Measurements from ENCODE around the gene HECW1.
"Not testable (repeated sequence)": the region's sequence is repeated elsewhere in the genome, so short reads cannot be mapped to it uniquely, and the experiment has no call there.

The HECW1 gene

DNA sequence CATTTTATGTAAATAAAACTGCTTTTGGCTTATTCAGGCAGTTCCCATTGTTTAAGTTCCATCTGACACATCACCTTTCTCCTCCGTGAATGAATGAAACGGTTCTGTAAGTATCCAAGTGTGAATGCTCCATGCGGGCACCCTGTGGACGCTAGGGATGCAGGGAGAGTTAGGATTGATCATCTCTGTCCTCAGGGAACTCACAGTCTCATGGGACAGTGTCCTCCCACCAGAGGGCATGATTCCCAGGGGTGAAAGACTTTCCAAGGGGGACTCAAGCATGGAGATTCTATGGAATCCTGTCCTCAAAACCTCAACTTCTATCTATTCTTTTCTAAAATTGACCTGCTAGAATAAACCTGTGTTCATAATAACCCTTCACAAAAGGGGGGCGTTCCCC lies 98.8 kb downstream of the HECW1 start:
- Histone ChIP-seq H3K9me3 (replicated peaks in 1 of 11) (no peaks in the 10 kb centered on the region), H3K36me3 (0 out of 22 replicates have a peak, but pooled peaks cover 0 to 6% (median 0%) of the 10 kb centered on the region in 11 experiments), H3K9ac (no peak overlapping the region), H3K4me1 (peaks cover 0 to 19% (median 11%) of the 10 kb centered on the region in 10 experiments; a peak in 14 of 20 replicates), H3K27me3 (no peaks in the 10 kb centered on the region), H3K4me2 (no peak overlapping the region), H4K20me1 (no peaks in the 10 kb centered on the region), H3K4me3 (no peak overlapping the region), H3K27ac (no peak overlapping the region)
- TF ChIP-seq Cebpa-rat (IDR thresholded peaks at IDR 0.05) = no peak

DNA sequence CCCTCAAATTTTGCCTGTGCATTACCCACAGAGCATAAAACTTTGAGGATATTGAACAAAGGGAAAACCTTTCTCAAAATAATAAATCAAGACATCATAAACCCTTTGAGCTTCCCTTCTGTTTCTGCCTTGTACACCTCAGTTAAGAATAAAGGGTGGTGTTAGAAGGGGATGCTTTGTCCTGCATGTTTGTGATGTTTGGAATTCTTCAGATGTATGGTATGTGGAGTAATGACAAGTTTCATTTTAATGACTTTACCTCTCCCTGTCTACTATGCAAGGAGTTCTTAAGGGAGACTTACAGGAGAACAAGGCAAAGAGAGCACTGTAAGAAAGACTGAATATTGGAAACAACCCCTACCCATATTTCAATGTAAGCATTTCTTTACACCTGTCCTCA lies 99.2 kb downstream of the HECW1 start:
- no peaks in the 10 kb centered on the region for H3K27me3 ChIP-seq
- no peak overlapping the region for H3K4me3 ChIP-seq
- peaks cover 0 to 23% (median 16%) of the 10 kb centered on the region in 10 experiments; a peak in 14 of 20 replicates for H3K4me1 ChIP-seq
- no peaks in the 10 kb centered on the region for H3K9me3 ChIP-seq (replicated peaks in 1 of 11)
- H3K4me2 ChIP-seq = no peak overlapping the region
- no peak overlapping the region for H3K27ac ChIP-seq
- TF ChIP-seq Cebpa-rat (IDR thresholded peaks at IDR 0.05) = no peak
- no peaks in the 10 kb centered on the region for H4K20me1 ChIP-seq
- no peak overlapping the region for H3K9ac ChIP-seq
- H3K36me3 ChIP-seq = 0 out of 22 replicates have a peak, but pooled peaks cover 0 to 6% (median 0%) of the 10 kb centered on the region in 11 experiments

DNA sequence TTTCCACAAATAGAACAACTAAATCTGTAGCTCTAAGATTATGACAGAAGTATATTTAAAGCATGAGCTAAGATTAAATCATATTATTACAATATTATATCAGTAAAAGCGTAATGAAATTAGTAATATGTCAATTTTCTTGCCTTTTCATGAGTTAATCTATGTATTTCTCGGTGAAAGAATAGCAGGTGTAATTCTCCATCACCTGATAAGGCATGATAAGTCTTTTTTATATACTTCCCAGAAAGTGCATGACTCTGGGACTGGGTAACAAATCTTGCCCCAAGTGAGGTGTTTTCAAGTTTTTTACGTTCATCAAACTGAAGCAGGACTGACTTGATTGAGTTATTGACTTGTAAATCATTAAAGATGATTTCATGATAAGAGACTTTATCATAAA lies 100.5 kb downstream of the HECW1 start:
- Histone ChIP-seq H3K4me1 (peaks cover 0 to 25% (median 17%) of the 10 kb centered on the region in 10 experiments; a peak in 14 of 20 replicates), H3K4me3 (no peak overlapping the region), H3K27ac (no peak overlapping the region), H3K36me3 (0 out of 22 replicates have a peak, but pooled peaks cover 0 to 6% (median 0%) of the 10 kb centered on the region in 11 experiments), H3K9me3 (replicated peaks in 1 of 11) (no peaks in the 10 kb centered on the region), H3K27me3 (no peaks in the 10 kb centered on the region), H3K9ac (no peak overlapping the region), H3K4me2 (no peak overlapping the region), H4K20me1 (no peaks in the 10 kb centered on the region)
- TF ChIP-seq Cebpa-rat (IDR thresholded peaks at IDR 0.05) = no peak

DNA sequence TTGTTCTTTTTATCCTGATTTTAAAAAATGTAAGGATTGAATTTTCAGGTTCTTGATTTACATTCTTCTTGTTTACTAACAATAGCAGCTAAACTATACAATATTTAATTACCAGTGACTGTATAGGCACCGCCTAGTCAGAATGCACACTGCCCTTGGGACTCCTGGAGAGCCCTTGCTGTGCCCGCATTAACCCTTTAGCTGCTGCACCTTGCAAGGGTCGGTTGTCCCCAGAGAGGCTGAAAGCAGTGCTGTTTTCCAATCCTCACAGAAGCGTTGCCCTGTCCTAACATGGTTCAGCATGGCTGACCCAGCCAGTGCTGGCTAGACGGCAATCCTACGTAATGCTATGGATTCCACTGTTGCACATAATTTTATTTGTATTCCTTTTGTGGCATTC lies 102.6 kb downstream of the HECW1 start:
- Histone ChIP-seq H3K4me1 (peaks cover 0 to 25% (median 17%) of the 10 kb centered on the region in 10 experiments; a peak in 14 of 20 replicates), H3K4me3 (no peak overlapping the region), H3K27ac (no peak overlapping the region), H4K20me1 (no peaks in the 10 kb centered on the region), H3K9me3 (replicated peaks in 1 of 11) (peaks cover 0 to 12% (median 0%) of the 10 kb centered on the region in 11 experiments; a peak in 3 of 22 replicates), H3K27me3 (no peaks in the 10 kb centered on the region), H3K36me3 (0 out of 22 replicates have a peak, but pooled peaks cover 0 to 7% (median 0%) of the 10 kb centered on the region in 11 experiments), H3K4me2 (peak overlapping the region in 6 of 11 experiments; percentile 30 to 56 (median 46); a peak in 11 of 22 replicates), H3K9ac (no peak overlapping the region)
- no peak for TF ChIP-seq Cebpa-rat (IDR thresholded peaks at IDR 0.05)

DNA sequence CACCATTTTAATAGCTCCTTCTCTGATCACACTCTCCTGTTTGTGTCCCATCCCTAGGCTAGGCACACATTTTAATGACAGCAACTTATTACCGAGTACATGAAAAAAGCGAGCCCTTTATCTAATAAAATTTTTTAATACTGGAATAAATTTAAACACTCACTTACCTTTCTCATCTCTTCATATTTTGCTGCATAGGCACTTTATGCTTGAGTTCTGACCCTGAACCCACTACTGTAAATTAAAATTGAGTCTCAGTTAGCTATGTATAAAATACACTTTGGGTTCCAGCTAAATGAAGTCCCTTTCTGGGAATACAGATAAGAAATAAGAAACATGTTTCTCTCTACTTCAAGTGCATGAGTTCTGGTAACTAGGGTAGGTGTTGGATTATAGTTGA lies 104.6 kb downstream of the HECW1 start:
- Histone ChIP-seq H3K27ac (no peak overlapping the region), H3K27me3 (no peaks in the 10 kb centered on the region), H4K20me1 (no peaks in the 10 kb centered on the region), H3K4me2 (peak overlapping the region in 3 of 11 experiments; percentile 5 to 51 (median 37); a peak in 2 of 22 replicates), H3K36me3 (0 out of 22 replicates have a peak, but pooled peaks cover 0 to 14% (median 0%) of the 10 kb centered on the region in 11 experiments), H3K9ac (no peak overlapping the region), H3K4me3 (no peak overlapping the region), H3K4me1 (peaks cover 0 to 25% (median 17%) of the 10 kb centered on the region in 10 experiments; a peak in 14 of 20 replicates), H3K9me3 (replicated peaks in 1 of 11) (peaks cover 0 to 15% (median 0%) of the 10 kb centered on the region in 11 experiments; a peak in 3 of 22 replicates)
- TF ChIP-seq Cebpa-rat (IDR thresholded peaks at IDR 0.05) = no peak

DNA sequence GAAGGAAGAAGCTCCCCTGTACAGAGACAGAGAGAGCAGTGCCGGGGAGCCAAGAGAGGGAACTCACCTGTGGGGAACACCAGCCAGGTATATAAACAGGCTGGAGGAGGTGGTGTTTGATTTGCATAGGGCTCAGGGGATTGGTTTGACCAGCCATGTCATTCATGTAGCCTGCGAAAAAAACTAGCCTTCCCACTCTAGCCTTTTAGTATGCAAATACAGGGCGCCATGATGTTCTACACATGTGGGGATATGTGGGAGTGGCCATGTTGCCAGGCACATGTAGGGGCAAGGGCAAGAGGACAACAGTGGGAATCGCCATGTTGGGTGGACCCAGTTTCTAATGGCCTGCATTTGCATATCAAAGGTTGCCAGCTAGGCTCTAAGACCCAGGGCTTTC lies 106.5 kb downstream of the HECW1 start:
- peaks cover 0 to 15% (median 0%) of the 10 kb centered on the region in 11 experiments; a peak in 3 of 22 replicates for H3K9me3 ChIP-seq (replicated peaks in 1 of 11)
- not testable (repeated sequence) for H3K4me2 ChIP-seq, H3K4me3 ChIP-seq, H3K9ac ChIP-seq, H3K27ac ChIP-seq, H4K20me1 ChIP-seq, H3K27me3 ChIP-seq
- H3K4me1 ChIP-seq = peaks cover 0 to 25% (median 17%) of the 10 kb centered on the region in 10 experiments; a peak in 14 of 20 replicates
- H3K36me3 ChIP-seq = 0 out of 22 replicates have a peak, but pooled peaks cover 0 to 14% (median 0%) of the 10 kb centered on the region in 11 experiments

DNA sequence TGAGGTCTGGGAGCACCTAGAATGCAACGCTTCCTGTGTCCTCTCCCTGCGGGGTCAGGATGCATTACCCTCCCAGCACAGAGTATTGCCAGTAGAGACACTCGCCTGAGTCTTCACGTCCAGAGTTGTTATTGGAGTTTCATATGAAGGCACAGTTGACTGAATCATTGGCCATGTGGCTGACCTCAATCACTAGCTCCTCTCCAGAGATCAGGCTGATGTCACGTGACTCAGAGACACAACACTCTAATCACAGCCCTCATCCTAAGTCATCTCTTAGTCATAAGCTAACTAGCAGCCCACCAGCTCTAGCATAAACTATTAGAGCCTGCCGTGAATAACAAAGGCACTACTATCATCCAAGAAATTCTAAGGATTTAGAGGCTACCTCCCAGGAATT lies 107.8 kb downstream of the HECW1 start:
- no peaks in the 10 kb centered on the region for H3K27me3 ChIP-seq
- H3K27ac ChIP-seq = no peak overlapping the region
- peaks cover 0 to 15% (median 0%) of the 10 kb centered on the region in 11 experiments; a peak in 3 of 22 replicates for H3K9me3 ChIP-seq (replicated peaks in 1 of 11)
- 0 out of 22 replicates have a peak, but pooled peaks cover 0 to 14% (median 0%) of the 10 kb centered on the region in 11 experiments for H3K36me3 ChIP-seq
- H3K9ac ChIP-seq = no peak overlapping the region
- H3K4me1 ChIP-seq = peaks cover 0 to 15% (median 11%) of the 10 kb centered on the region in 10 experiments; a peak in 14 of 20 replicates
- no peak overlapping the region for H3K4me2 ChIP-seq
- H4K20me1 ChIP-seq = no peaks in the 10 kb centered on the region
- no peak overlapping the region for H3K4me3 ChIP-seq
- no peak for TF ChIP-seq Cebpa-rat (IDR thresholded peaks at IDR 0.05)

DNA sequence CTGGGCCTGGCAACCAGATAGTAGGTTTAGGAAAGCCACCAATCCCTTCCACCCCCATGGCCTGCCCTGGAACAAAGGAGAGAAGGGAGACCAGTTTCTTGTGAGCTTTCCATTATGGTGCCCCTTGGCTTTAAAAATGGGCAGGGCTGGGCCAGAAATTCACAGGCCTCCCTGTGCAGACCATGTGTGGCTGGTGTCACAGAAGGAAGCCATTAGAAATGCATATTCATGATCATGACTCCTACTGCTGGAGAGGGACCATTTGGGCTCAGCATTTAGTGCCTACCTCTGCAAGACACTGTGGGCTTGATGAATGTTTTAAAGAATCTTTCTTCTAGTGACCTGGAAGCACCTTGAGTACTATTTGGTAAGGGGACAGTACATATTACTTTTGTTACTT lies 108.3 kb downstream of the HECW1 start:
- TF ChIP-seq Cebpa-rat (IDR thresholded peaks at IDR 0.05) = no peak
- no peaks in the 10 kb centered on the region for H4K20me1 ChIP-seq
- H3K27me3 ChIP-seq = no peaks in the 10 kb centered on the region
- no peak overlapping the region for H3K9ac ChIP-seq
- H3K4me2 ChIP-seq = no peak overlapping the region
- no peak overlapping the region for H3K27ac ChIP-seq
- no peak overlapping the region for H3K4me3 ChIP-seq
- H3K36me3 ChIP-seq = 0 out of 22 replicates have a peak, but pooled peaks cover 0 to 14% (median 0%) of the 10 kb centered on the region in 11 experiments
- H3K9me3 ChIP-seq (replicated peaks in 1 of 11) = peaks cover 0 to 15% (median 0%) of the 10 kb centered on the region in 11 experiments; a peak in 3 of 22 replicates
- peaks cover 0 to 12% (median 10%) of the 10 kb centered on the region in 10 experiments; a peak in 14 of 20 replicates for H3K4me1 ChIP-seq

DNA sequence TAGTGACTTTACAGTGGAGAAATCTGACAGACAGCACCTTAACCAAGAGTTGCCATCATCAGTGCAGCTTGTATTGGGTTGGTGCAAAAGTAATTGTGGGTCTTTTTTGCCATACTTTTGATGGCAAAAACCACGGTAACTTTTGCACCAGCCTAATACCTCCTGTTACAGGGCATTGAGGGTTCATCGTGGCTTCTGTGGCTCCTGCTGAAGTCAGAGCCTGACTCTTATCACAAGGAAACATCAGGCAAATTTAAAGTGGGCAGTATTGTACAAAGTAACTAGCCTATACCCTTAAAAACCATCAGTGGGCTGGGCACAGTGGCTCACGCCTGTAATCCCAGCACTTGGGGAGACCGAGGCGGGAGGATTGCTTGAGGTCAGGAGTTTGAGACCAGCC lies 117.4 kb downstream of the HECW1 start:
- H3K27me3 ChIP-seq = no peaks in the 10 kb centered on the region
- no peak overlapping the region for H3K27ac ChIP-seq
- no peak for TF ChIP-seq Cebpa-rat (IDR thresholded peaks at IDR 0.05)
- no peak overlapping the region for H3K9ac ChIP-seq
- no peaks in the 10 kb centered on the region for H3K36me3 ChIP-seq
- peaks cover 0 to 10% (median 0%) of the 10 kb centered on the region in 11 experiments; a peak in 4 of 22 replicates for H3K9me3 ChIP-seq (replicated peaks in 1 of 11)
- H3K4me3 ChIP-seq = no peak overlapping the region
- H3K4me1 ChIP-seq = peaks cover 7 to 20% (median 13%) of the 10 kb centered on the region in 10 experiments; a peak in 19 of 20 replicates
- H3K4me2 ChIP-seq = 0 out of 22 replicates have a peak overlapping the region, but pooled peaks of 1 of the 11 experiments have one; percentile 6
- H4K20me1 ChIP-seq = no peaks in the 10 kb centered on the region

Data from BLaER1 treated with 17β-estradiol and CSF1 and Interleukin-3, amounts not matched to agents 10 nM and 100 nM (cell line).